Ishikawa (cell line): ENCODE measurements around the gene ABCF3.

Experiments
- CEBPB ChIP-seq: IDR thresholded peaks from 2 replicates; pipeline ENCODE4 v1.6.1; 2012
- CREB1 ChIP-seq: IDR thresholded peaks from 2 replicates; pipeline ENCODE4 v1.6.1; 2012; ENCODE audit warnings: low read depth
- EGR1 ChIP-seq: IDR thresholded peaks from 2 replicates; pipeline ENCODE4 v1.6.1; 2012
- EP300 ChIP-seq: IDR thresholded peaks from 2 replicates; pipeline ENCODE4 v1.6.1; 2012; ENCODE audit warnings: borderline replicate concordance
- FOXM1 ChIP-seq: IDR thresholded peaks from 2 replicates; pipeline ENCODE4 v1.6.1; 2012; ENCODE audit warnings: low read depth, borderline replicate concordance
- MAX ChIP-seq: IDR thresholded peaks from 2 replicates; pipeline ENCODE4 v1.6.1; 2012
- NFIC ChIP-seq: IDR thresholded peaks from 2 replicates; pipeline ENCODE4 v1.6.1; 2012
- RAD21 ChIP-seq: IDR thresholded peaks from 2 replicates; pipeline ENCODE4 v1.6.1; 2012; ENCODE audit warnings: low read depth
- REST ChIP-seq: IDR thresholded peaks from 2 replicates; pipeline ENCODE4 v1.6.1; 2012; ENCODE audit warnings: low read depth, mild to moderate bottlenecking
- TAF1 ChIP-seq: IDR thresholded peaks from 2 replicates; pipeline ENCODE4 v1.6.1; 2012; ENCODE audit warnings: low read depth, mild to moderate bottlenecking
- TCF12 ChIP-seq: IDR thresholded peaks from 2 replicates; pipeline ENCODE4 v1.6.1; 2012; ENCODE audit warnings: low read depth
- TEAD4 ChIP-seq: IDR thresholded peaks from 2 replicates; pipeline ENCODE4 v1.6.1; 2012
- USF1 ChIP-seq: IDR thresholded peaks from 2 replicates; pipeline ENCODE4 v1.6.1; 2012
- YY1 ChIP-seq: IDR thresholded peaks from 2 replicates; pipeline ENCODE4 v1.6.1; 2012; ENCODE audit warnings: low read depth
- ZBTB7A ChIP-seq: IDR thresholded peaks from 2 replicates; pipeline ENCODE4 v1.6.1; 2012; ENCODE audit warnings: low read depth

ABCF3 gene

GRCh38 chr3:184211297-184211696 lies 25.3 kb downstream of the ABCF3 start:
- TF ChIP-seq MAX, result no peak
- no peak for TF ChIP-seq YY1
- TF ChIP-seq CREB1, result no peak
- TF ChIP-seq FOXM1, result no peak
- TF ChIP-seq TEAD4, result no peak
- TF ChIP-seq USF1, result no peak
- TF ChIP-seq TCF12, result no peak
- TF ChIP-seq CEBPB, result no peak
- no peak for TF ChIP-seq RAD21
- TF ChIP-seq EP300, result no peak
- no peak for TF ChIP-seq NFIC
- TF ChIP-seq ZBTB7A, result no peak
- TF ChIP-seq EGR1, result no peak
- TF ChIP-seq TAF1, result no peak

DNA sequence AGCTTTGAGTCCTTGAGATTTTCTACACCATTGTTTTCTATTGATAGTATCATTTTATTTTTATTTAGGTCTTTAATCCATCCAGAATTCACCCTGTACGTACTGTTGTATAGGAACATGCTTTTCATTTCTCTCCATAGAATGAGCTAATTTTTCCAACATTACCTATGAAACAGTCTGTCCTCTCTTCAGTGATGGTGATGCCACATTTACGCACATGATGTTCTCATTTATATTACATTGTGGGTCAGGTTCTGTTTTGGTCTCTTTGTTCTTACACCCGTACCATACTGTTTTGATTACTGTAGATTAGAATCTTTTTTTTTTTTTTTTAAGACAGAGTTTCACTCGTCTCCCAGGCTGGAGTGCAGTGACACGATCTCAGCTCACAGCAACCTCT lies 25.7 kb downstream of the ABCF3 start:
- TF ChIP-seq YY1 (no peak), EP300 (no peak), USF1 (no peak), CEBPB (no peak), NFIC (no peak), TAF1 (no peak), ZBTB7A (no peak), TCF12 (no peak), REST (no peak), MAX (no peak), TEAD4 (no peak), RAD21 (no peak), FOXM1 (no peak), CREB1 (no peak), EGR1 (no peak)

- no peak for TF ChIP-seq FOXM1
These were observed 32.8 kb downstream of the ABCF3 start for GRCh38 chr3:184218814-184219213.

GRCh38 chr3:184222521-184222920 lies 36.5 kb downstream of the ABCF3 start:
- no peak for TF ChIP-seq TEAD4
- no peak for TF ChIP-seq RAD21
- TF ChIP-seq CEBPB, result no peak
- TF ChIP-seq CREB1, result no peak
- no peak for TF ChIP-seq TCF12
- TF ChIP-seq NFIC, result no peak
- no peak for TF ChIP-seq EP300
- no peak for TF ChIP-seq ZBTB7A
- TF ChIP-seq EGR1, result no peak
- no peak for TF ChIP-seq USF1
- no peak for TF ChIP-seq MAX
- no peak for TF ChIP-seq TAF1
- TF ChIP-seq REST, result no peak
- TF ChIP-seq YY1, result no peak
- TF ChIP-seq FOXM1, result no peak

- no peak for TF ChIP-seq TAF1
- TF ChIP-seq CREB1, result no peak
- TF ChIP-seq RAD21, result no peak
- TF ChIP-seq REST, result no peak
- TF ChIP-seq MAX, result no peak
- no peak for TF ChIP-seq CEBPB
- TF ChIP-seq TEAD4, result no peak
- no peak for TF ChIP-seq TCF12
- TF ChIP-seq NFIC, result no peak
- TF ChIP-seq USF1, result no peak
These were observed 37.9 kb downstream of the ABCF3 start for GRCh38 chr3:184223946-184224345.
